B cell (primary cell): ENCODE results near the gene OLAH.

Source experiments
- EZH2 ChIP-seq: IDR thresholded peaks from 2 replicates; pipeline ENCODE4 v1.6.1; 2012; ENCODE audit warnings: borderline replicate concordance, low read depth, mild to moderate bottlenecking, moderate library complexity, low read length; ENCODE audit not compliant: insufficient read depth, poor library complexity, severe bottlenecking
- TF ChIP-seq, protein P1 (sequence below): fragments of 200-600 bp; IDR thresholded peaks from one replicate; pipeline ENCODE4 v1.8.0; 2022; ENCODE audit warnings: antibody characterized with exemption, mild to moderate bottlenecking

- TF ChIP-seq, protein P1, sequence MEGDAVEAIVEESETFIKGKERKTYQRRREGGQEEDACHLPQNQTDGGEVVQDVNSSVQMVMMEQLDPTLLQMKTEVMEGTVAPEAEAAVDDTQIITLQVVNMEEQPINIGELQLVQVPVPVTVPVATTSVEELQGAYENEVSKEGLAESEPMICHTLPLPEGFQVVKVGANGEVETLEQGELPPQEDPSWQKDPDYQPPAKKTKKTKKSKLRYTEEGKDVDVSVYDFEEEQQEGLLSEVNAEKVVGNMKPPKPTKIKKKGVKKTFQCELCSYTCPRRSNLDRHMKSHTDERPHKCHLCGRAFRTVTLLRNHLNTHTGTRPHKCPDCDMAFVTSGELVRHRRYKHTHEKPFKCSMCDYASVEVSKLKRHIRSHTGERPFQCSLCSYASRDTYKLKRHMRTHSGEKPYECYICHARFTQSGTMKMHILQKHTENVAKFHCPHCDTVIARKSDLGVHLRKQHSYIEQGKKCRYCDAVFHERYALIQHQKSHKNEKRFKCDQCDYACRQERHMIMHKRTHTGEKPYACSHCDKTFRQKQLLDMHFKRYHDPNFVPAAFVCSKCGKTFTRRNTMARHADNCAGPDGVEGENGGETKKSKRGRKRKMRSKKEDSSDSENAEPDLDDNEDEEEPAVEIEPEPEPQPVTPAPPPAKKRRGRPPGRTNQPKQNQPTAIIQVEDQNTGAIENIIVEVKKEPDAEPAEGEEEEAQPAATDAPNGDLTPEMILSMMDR = no peak
- TF ChIP-seq EZH2 = no peak
Measured at GRCh38 chr10:15091418-15091817, 47.7 kb downstream of the OLAH start.
